DOHH2 (cell line): ENCODE measurements around the gene ZNF792.

Source experiments
- H3F3A ChIP-seq: fragments of 200-600 bp; sonication (generic), shearing (Covaris generic); 2 replicates; pipeline ENCODE4 v1.6.0; 2016; ENCODE audit warnings: antibody characterized with exemption, mild to moderate bottlenecking; ENCODE audit not compliant: control insufficient read depth, insufficient read depth
- H3K27ac ChIP-seq: fragments of 200-600 bp; sonication (generic); 2 replicates; pipeline ENCODE4 v1.5.1; 2014; ENCODE audit warnings: low read depth, mild to moderate bottlenecking, low read length, moderate library complexity
- H3K27me3 ChIP-seq: fragments of 200-600 bp; sonication (generic); 2 replicates; pipeline ENCODE4 v1.6.1; 2014; ENCODE audit warnings: mild to moderate bottlenecking, low read length, mixed read lengths; ENCODE audit not compliant: control insufficient read depth
- H3K36me3 ChIP-seq: fragments of 200-600 bp; sonication (generic); 2 replicates; pipeline ENCODE4 v1.6.1; 2014; ENCODE audit warnings: mild to moderate bottlenecking, low read length, moderate library complexity, mixed read lengths; ENCODE audit not compliant: control insufficient read depth
- H3K4me1 ChIP-seq: fragments of 200-600 bp; sonication (generic); 2 replicates; pipeline ENCODE4 v1.6.1; 2014; ENCODE audit warnings: mild to moderate bottlenecking, low read length, mixed read lengths; ENCODE audit not compliant: control insufficient read depth
- H3K4me2 ChIP-seq: fragments of 200-600 bp; sonication (generic); 2 replicates; pipeline ENCODE4 v1.6.0; 2014; ENCODE audit warnings: mild to moderate bottlenecking, low read length, moderate library complexity
- H3K4me3 ChIP-seq: fragments of 200-600 bp; sonication (generic); 2 replicates; pipeline ENCODE4 v1.5.1; 2014; ENCODE audit warnings: mild to moderate bottlenecking, low read length, mixed read lengths
- H3K79me2 ChIP-seq: fragments of 200-600 bp; sonication (generic); 2 replicates; pipeline ENCODE4 v1.6.1; 2014; ENCODE audit warnings: mild to moderate bottlenecking, low read length, mixed read lengths; ENCODE audit not compliant: control insufficient read depth
- H3K9me2 ChIP-seq: fragments of 200-600 bp; sonication (generic); replicated peaks from 2 replicates; pipeline ENCODE4 v1.6.1; 2014; ENCODE audit warnings: mild to moderate bottlenecking, low read length, mixed read lengths; ENCODE audit not compliant: control insufficient read depth
- H3K9me3 ChIP-seq: fragments of 200-600 bp; sonication (generic); 2 replicates; pipeline ENCODE4 v1.6.1; 2014; ENCODE audit warnings: antibody characterized with exemption, low read length, mixed read lengths; ENCODE audit not compliant: control insufficient read depth, insufficient read depth
- H4K20me1 ChIP-seq: fragments of 200-600 bp; sonication (generic); 2 replicates; pipeline ENCODE4 v1.6.0; 2014; ENCODE audit warnings: low read depth, mild to moderate bottlenecking, antibody characterized with exemption, low read length, moderate library complexity; ENCODE audit not compliant: control insufficient read depth, insufficient read depth
- CTCF ChIP-seq: fragments of 200-600 bp; sonication (generic); IDR thresholded peaks from one replicate; pipeline ENCODE4 v1.5.1; 2014; ENCODE audit warnings: antibody characterized with exemption, mild to moderate bottlenecking, low read depth, low read length; ENCODE audit not compliant: poor library complexity, severe bottlenecking
- EZH2phosphoT487 ChIP-seq: fragments of 200-600 bp; sonication (generic); IDR thresholded peaks from 2 replicates; pipeline ENCODE4 v1.6.1; 2017; ENCODE audit warnings: borderline replicate concordance, mild to moderate bottlenecking, antibody characterized with exemption, low read length, moderate library complexity, mixed read lengths

The ZNF792 gene

GRCh38 chr19:34959021-34959420 is 5.0 kb downstream of the ZNF792 start:
- Histone ChIP-seq H3K36me3 (peaks cover 54% of the 10 kb centered on the region), H3K4me1 (peaks cover 17% of the 10 kb centered on the region), H3F3A (peaks cover 2% of the 10 kb centered on the region; the same call in 1 of the 2 replicates), H3K27ac (no peak overlapping the region), H3K9me2 (no peaks in the 10 kb centered on the region), H4K20me1 (no peaks in the 10 kb centered on the region), H3K27me3 (no peaks in the 10 kb centered on the region), H3K4me2 (no peak overlapping the region), H3K79me2 (peaks cover 28% of the 10 kb centered on the region), H3K9me3 (peaks cover 48% of the 10 kb centered on the region), H3K4me3 (no peak overlapping the region)
- no peak for TF ChIP-seq CTCF
- no peak for TF ChIP-seq EZH2phosphoT487

- Histone ChIP-seq H3K9me3 (peaks cover 57% of the 10 kb centered on the region), H3K27ac (no peak overlapping the region), H3K36me3 (peaks cover 54% of the 10 kb centered on the region), H4K20me1 (no peaks in the 10 kb centered on the region), H3K4me1 (peaks cover 15% of the 10 kb centered on the region), H3K4me2 (no peak overlapping the region), H3K79me2 (peaks cover 23% of the 10 kb centered on the region), H3K4me3 (no peak overlapping the region), H3F3A (peaks cover 2% of the 10 kb centered on the region; the same call in 1 of the 2 replicates), H3K9me2 (no peaks in the 10 kb centered on the region), H3K27me3 (no peaks in the 10 kb centered on the region)
- TF ChIP-seq EZH2phosphoT487 (no peak), CTCF (no peak)
Observed at GRCh38 chr19:34957830-34958751, 5.9 kb downstream of the ZNF792 start.

- Histone ChIP-seq H3K27me3 (no peaks in the 10 kb centered on the region), H3K27ac (no peak overlapping the region), H3K79me2 (no peaks in the 10 kb centered on the region), H4K20me1 (no peaks in the 10 kb centered on the region), H3K9me2 (no peaks in the 10 kb centered on the region), H3K4me3 (no peak overlapping the region), H3K9me3 (peaks cover 30% of the 10 kb centered on the region), H3K4me1 (no peaks in the 10 kb centered on the region), H3K36me3 (peaks cover 19% of the 10 kb centered on the region), H3K4me2 (no peak overlapping the region), H3F3A (no peaks in the 10 kb centered on the region)
- TF ChIP-seq CTCF (no peak), EZH2phosphoT487 (no peak)
Observed at GRCh38 chr19:34953092-34953491, 10.9 kb downstream of the ZNF792 start.
